ENCODE results near the gene MBP. TPM values are rescaled to one million over a fixed set of nuclear protein-coding genes. Genes with fewer than 3 reads are reported as not detected.
A peak's percentile ranks its signal among the peaks of the same experiment; 100 is the strongest.

The MBP gene
- total RNA-seq, 1 donor from 2014 or later = 7.7 TPM

DNA sequence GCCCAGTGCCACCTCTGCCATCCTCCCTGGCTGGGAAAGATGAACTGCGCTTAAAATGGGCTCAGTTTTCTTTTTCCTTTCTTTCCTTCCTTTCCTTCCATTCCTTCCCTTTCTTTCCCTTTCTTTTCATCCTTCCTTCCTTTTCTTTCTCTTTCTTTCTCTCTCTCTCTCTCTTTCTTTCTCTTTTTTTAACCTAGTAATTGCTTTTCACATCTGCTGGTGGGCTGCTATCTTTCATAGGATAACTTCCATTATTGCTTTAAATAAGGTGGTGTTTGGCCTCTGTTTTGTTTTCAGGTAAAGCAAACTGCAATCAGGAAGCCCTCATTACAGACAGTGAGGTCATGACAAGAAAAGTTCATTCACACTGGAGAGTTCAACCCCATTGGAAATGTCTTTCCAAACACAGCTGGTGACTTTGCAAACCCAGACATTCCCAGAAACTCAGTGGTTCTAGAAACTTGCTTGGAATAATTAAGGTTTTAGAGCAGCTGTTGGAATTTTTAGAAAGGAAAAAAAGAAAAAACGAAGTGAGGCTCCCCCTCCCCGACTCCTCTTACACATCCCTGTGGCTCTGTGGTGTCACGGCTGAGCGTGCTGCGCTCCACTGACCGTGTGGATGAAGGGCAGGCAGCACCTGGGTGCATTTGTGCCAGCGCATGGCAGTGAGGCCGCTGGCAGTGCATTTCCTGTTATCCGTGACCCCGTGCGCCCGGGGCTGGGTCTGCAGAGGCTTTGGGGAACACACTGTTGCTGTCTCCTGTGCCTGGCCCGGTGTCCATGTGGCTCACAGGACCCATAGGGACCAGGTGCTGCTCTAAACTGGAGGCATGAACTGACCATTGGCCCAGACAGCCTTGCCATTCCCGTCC lies 76.9 kb downstream of the MBP start:
- FAIRE-seq (no peak), DNase-seq (ENCODE audit: low spot score in 2 of 2) (no peak)

DNA sequence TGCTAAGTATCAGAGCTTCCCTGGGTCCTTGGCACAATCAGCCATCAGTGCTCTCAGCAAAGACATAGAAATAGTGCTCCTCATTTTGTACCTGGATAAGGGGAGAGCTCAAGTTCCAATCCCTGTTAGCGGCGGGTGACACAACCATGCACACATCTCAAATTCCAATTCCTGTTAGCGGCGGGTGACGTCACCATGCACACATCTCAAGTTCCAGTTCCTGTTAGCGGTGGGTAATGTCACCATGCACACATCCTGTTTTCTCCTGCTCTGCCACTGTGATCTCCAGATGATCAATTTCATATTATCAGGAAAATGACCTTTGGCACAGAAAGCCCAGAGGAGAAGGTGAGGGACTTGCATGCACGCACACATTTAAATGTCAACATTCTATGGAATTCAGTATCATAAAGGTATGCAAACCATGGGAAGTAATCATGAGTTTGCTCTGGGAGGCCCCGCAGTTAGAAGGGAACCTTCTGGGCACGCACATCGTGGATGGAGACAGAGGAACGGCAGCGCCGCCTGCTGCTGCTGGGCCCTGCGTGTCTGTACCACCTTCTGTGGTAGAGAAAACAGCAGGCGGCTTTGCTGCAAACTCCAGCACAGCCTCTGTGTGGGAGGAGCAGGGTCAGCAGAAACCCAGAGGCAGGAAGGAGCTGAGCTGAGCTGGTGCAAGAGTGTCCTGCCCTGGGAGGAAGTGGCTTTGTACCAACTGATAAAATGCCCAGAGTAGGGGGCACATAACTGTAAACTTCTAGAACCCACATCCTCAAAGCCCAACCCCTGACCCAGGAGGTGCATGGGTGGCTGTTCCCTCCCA lies 77.8 kb downstream of the MBP start:
- DNase-seq (ENCODE audit: low spot score in 2 of 2) = peak; percentile 69
- FAIRE-seq = no peak

DNA sequence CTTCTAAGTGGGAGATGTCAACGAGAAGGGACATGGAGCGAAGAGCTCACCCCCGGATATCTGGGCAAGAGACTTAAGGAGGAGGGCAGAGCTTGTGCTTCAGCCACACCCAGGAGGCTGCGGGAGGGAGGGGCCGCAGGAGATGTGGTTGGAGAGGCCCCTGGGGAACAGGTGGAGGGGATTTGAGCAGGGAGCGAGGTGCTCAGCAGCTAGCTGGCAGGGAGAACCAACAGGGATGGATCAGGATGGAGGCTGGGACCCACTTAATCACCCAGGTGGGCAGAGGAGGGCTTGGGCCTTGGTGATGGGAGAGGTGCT lies 78.3 kb downstream of the MBP start:
- DNase-seq (ENCODE audit: low spot score in 2 of 2) (no peak), FAIRE-seq (no peak)

DNA sequence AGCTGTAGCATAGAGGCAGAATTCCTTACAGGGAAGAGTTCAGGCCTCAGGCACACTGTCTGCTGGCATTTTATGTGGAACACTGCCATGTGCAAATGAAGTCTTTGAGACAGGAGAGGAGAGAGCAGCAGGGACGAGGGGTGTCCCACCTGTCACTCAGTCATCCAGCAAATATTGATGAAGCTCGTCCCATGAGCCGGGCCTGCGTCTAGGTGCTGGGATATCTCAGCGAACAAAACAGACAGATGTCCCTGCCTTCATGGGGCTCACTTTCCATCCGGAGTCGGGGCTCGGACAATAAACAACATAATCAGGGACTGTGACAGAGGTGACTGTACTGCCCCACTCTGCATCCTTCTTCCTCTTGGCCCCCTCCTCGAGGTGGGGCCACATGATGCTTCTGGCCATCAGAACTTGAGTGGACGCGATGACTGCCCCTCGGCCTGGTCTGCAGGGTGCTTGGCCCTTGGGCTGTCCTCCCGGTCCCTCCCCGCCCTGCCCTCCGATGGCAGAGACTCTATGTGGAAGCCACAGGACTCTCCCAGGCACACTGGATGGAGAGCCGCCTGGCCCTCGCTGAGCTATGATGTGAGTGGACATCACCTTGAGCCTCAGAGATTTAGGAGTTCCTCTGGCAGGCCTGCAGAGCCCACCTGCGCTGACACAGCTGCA lies 78.8 kb downstream of the MBP start:
- DNase-seq (ENCODE audit: low spot score in 2 of 2) (no peak), FAIRE-seq (no peak)

DNA sequence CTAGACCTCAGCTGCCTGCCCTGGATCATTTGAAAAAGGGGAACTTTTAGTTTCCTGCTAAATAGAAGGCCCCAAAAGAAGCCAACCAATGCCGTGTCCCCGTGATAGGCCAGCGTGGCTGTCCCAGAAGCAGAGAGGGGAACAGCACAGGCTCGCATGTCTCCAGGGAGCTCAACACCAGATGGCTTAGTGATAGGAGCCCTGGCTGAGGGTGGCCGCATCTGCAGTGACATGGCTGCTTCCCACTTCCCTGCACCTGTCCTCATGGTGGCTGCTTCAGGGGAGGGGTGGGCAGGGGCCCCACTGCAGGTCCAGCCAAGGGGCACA lies 79.6 kb downstream of the MBP start:
- FAIRE-seq (no peak), DNase-seq (ENCODE audit: low spot score in 2 of 2) (no peak)

DNA sequence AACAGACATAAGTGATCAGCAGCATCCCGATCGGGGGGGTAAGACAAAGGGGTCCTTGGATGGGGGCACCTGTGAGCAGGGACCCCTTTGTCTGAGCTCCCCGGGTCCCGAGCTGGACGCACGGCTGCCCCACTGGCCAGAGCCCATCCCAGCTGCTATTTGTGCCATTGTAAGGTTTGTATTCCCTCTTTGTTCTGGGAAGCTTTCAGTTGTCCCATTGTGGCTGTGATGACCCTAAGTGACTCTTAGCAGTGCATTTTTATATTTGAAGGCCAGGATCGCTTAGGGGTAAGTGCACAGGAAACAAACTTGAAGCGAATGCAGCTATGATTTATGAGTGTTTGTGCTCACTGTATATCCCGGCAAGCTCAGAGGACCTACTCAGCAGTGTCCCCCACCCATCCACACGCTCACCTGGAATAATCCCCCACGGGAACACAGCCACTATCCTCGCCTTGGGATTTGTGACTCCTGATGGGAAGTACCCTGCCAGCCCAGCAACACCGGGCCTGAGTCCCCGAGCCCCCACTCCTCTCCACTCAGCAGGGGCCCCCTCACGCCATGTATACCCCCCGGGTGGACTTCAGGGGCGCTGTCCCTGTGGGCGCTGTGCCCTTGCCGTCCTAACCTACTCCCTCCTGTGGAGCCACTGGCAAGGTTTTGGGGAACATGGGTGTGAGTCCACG lies 80.1 kb downstream of the MBP start:
- FAIRE-seq (no peak), DNase-seq (ENCODE audit: low spot score in 2 of 2) (peak in 1 of 2 donors; percentile 54)

DNA sequence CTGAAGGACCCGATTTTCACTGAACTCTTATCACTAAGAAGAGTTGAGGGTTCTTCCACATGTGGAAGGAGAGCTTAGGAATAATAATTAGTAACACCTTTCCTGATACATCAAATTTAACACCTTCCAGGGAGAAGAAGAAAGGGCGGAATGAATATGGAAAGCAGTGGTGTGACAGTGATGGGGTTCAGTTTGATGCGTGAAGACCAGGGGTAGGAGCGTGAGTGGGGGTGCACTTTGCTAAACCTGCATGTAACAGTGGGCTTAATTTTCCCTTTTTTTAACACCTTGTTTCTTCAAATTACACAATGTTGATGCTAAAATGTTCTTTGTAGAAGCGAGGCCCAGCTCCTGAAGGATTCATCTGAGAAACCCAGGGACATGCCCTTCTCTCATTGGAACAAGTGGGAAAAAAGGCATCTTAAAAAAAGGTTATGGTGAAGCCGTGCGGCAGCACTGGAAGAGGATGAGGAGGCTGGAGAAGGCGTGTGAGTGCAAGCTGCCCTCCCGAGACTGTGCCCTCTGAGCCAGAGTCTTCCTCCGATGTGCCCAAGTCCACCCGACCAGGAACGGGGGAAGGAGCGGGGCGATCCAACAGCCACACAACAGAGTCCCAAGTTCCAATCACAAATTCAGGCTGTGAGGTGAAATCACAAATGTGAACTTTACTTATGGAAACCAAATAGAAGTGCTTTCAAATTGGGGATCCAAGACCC lies 80.8 kb downstream of the MBP start:
- no peak for FAIRE-seq

DNA sequence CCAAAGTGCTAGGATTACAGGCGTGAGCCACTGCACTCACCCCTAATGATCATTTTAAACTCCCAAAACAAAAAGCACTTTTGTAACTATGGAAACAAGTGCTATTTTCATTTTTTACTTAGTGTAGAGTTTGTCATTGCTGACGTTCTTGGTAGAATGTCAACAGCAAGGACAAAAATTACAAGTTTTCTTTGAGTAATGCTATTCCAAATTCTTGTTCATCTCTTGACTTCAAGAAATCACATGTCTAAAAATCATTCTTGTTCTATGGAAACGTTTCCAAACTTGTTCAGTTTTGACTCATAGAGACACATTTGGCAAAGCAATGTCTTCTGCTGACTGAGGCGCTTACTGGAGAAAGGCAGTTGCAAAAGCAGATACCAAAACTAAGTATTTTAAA lies 82.6 kb downstream of the MBP start:
- FAIRE-seq = no peak
- no peak for DNase-seq (ENCODE audit: low spot score in 2 of 2)

More for the DNA sequence above, 80.8 kb downstream of the MBP start:
- no peak for DNase-seq (ENCODE audit: low spot score in 2 of 2)

DNA sequence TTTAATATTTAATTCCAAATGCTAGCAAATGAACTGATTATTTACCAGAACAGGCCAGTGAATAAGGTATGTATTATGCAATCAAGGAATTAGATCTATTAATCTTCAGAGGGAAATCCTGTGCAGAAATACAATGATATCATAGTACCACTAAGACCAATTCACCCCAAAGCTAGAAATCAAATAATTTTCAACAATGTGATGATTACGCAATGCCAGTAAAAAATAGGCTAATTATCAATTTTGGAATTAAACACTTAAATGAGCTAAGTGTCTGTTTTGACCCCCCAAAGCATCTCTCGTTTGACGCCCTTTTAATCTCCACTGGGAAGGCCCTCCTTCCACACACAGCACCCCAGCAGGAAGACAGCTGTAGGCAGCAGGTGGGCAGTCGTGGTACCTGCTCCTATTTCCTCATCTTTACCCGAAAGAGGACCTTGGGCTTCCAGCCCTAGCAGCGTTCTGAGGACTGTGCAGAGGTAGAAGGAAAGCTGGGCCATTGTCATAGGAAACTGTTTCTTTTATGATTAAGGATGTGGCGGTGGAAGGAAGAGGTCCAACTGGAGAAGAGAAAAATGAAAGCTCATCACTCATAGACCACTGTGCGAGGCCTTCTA lies 84.7 kb downstream of the MBP start:
- no peak for DNase-seq (ENCODE audit: low spot score in 2 of 2)
- no peak for FAIRE-seq

DNA sequence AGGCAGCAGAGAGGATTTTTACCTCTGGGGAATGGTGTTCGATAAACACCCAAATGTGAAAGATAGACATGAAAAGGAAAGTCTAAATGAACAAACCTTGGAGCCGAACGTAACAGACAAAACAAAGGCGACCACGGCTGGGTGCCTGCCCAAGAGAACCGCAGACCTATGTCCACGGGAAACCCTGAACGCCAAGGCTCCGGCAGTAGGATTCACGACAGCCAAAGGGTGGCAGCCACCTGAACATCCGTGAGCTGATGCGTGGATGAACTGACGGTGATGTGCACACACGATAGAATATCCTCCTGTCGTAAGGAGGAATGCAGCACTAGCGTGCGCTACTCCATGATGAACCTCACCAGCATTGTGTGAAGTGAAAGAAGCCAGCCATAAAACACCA lies 85.6 kb downstream of the MBP start:
- DNase-seq (ENCODE audit: low spot score in 2 of 2) (no peak), FAIRE-seq (no peak)

DNA sequence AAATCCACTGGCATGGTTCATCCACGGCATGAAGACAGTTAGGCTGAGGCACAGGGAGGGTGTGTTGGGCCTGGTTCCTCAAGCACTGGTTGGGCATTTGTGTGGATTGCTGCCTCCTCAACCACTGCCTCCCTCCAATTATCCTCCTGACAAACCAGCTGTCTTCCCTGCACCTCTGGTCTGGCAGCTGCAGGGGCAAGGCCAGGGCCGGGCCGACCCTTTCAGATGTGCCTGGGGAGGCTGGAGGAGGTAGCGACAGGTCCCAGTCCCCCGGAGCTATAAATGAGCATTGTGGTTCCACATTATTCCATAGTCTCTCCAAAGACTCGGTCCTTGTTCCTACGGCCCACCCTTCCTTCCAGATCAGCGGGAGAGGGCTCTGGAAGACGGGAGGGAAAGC lies 86.2 kb downstream of the MBP start:
- DNase-seq (ENCODE audit: low spot score in 2 of 2) (no peak), FAIRE-seq (no peak)

DNA sequence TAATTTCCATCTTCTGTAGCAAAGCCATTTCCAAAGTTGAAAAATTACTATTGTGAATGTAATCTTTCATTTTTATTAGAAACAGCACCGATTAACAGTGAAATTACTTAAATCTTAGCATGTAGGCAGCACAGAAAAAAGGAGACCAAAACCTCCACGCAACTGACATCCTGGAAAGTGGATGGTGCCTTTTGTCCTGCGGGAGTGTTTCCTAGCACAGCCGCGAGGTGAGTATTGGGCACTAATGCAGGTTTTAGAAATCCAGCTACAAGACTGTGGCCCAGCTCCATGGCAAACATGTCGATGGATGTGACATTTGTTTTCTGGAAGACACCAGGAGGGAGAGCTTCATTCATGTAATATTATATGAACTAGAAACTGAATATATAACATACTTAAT lies 86.9 kb downstream of the MBP start:
- no peak for FAIRE-seq

DNA sequence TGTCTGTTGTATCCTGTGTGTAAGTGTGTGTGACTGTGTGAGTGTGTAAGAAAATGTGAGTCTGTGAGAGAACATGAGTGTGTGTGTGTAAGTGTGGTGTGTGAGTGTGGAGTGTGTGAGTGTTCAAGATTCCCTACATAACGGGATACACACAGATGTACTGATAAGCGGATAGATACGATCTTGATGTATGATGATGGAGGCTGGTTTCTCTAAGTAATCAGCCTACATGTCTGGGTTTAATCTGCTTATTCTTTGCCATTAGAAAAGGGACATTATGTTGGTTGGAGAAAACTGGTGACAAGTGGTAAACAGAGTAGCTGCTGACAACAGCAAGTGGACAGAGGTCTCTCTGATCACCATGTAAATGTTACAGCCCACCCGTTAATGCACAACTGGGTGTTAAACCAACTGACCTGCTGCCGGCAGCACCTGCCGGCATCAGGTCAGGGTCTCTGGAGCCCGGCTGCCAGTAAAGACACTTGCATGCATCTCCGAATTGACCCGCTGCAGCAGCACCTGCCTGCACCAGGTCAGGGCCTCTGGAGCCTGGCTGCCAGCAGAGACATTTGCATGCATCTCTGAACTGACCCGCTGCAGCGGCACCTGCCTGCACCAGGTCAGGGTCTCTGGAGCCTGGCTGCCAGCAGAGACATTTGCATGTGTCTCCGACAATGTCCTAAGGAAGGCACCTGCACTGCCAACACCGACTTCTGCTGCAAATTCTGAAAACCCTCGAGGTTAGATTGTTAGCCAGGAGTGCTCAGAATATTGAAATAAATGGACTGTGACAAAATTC lies 87.5 kb downstream of the MBP start:
- FAIRE-seq (no peak), DNase-seq (ENCODE audit: low spot score in 2 of 2) (no peak)

More for the DNA sequence above, 86.9 kb downstream of the MBP start:
- DNase-seq (ENCODE audit: low spot score in 2 of 2) = no peak

DNA sequence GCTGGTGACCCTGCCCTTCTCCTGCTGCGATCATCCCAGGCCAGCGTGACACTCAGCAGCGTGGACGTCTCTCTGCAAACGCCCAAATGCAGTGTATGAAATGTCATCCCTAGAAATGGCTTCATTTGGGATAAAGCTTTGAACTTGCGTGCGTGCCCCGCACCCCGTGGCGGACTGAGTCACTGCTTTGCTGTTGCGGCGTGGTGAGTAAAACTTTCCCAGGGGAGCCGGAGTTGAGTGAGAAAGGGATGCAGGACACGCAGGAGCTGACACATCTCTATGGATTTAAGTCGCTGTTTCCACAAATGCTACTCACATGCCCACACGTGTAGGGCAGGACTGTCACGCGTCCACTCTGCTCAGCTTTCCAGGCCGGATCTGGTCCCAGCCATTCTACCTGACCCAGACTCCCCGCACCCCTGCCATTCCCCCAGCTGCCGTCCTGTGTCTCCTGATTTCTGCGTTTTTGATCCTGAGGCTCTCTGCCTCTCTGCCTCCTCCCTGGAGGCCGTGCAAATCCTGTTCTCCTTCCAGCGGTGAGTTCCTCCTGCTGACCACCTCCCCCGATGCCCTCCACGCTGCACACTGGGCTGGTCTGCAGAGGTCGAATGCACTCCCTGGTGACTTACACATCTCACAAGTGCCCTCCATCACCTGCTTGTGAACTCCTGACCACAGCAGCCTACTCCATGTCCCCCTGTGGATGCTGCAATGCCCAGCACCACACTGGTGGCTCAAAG lies 88.9 kb downstream of the MBP start:
- no peak for FAIRE-seq
- DNase-seq (ENCODE audit: low spot score in 2 of 2) = no peak

DNA sequence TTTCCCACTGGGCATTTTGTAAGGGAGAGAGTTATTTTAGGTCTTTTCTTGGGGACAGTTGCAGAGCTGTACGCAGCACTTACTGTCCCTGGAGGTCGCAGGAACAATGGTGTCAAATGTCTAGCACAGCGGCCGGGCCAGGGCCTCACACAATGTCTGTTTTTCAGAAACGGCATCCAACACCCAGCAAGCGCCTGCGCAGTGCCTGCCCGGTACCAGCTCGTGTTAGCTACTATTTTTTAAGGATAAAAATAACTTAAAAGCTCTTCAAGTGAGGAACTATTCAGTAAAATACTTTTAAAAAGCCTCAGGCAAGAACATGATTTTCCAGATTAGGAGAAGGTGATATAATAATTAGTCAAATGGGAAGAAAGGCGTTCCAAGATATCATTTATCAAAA lies 90.0 kb downstream of the MBP start:
- no peak for FAIRE-seq
- DNase-seq (ENCODE audit: low spot score in 2 of 2) = no peak

DNA sequence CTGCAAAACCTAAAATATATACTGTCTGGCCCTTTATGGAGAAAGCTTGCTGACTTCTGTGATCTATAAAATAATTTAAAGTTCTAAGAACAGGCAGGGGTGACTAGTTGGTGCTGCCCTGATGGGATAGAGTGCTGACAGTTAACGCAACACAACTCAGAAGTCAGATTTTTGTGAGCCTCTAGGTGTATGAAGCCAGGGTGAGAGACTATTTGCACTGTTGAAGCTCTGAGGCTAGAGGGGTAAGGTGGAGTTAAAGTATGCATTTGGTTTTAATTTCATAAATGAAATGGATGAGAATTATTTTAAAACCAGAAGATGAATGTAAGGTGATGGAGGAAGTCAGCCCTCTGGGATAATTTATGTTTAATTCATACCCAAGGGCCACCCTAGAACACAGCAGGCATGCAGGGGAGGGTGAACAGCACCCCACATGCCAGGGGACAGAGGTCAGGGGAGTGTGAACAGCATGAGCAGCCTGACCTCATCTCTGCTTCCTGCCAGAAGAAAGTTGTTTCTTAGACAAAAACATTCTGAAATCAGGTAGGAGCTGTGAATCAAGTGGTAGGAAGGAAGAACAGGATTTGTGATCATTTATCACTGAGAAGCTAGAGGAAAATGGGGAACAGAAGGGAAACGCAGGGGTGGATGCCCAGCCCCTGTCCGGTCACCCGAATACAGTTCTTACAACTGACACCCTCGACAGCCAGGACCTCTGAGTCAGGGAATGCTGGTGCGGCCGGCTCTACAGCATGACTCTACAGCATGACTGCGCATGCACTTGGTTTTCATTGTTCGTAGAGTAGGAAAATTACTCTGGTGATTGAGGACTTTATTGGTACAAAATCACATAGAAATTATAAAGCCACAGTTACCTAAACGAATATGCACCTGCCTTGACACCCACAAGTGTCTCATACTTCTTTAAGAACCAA lies 93.1 kb downstream of the MBP start:
- DNase-seq (ENCODE audit: low spot score in 2 of 2) (no peak), FAIRE-seq (no peak)

DNA sequence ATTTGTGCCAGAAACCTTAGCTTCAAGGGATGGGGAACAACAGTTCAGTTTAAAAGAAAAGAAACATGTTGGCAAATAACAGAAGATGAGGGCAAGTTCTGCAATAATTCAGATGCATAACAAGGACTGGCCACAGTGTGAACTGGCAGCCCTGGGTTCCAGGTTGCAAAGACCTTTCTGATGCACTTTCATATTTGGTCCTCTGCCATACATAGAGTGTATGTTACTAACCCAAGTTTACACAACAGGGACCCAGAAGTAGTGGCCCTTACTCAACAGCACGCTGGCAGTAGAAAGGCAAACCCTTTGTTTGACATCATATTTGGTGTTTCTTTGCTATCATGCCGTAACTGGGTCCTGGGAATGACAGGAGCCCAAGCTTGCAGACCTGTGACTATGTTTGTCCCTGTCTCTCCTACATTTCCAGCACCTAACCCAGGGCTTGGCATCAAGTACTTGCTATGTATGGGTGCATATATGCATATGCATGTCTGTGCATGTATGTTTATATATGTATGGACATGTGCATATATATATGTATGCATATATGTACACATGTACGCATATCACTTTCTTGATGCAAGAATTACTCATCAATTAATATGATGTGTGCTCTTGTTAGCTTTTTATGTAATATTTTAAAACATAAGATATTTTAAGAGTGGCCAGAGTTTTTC lies 94.3 kb downstream of the MBP start:
- DNase-seq (ENCODE audit: low spot score in 2 of 2) = no peak
- FAIRE-seq = no peak
